Liver (tissue), 9 donors: Measurements from ENCODE around the gene ERV3-1. TPM values are rescaled to one million over a fixed set of nuclear protein-coding genes. Genes with fewer than 3 reads are reported as not detected.
"Not testable (repeated sequence)": the region's sequence is repeated elsewhere in the genome, so short reads cannot be mapped to it uniquely, and the experiment has no call there.

Experiments
- DNase-seq: peaks from one replicate; pipeline ENCODE4 v3.0.0-alpha.2; 2017; ENCODE audit warnings: low spot score
- H3K27ac ChIP-seq, 2 donors: one replicate each; pipeline ENCODE4 v1.7.0; 2013; ENCODE audit warnings: inconsistent platforms in 2 of 2, low read length in 2 of 2, control low read depth in 1 of 2, low read depth in 1 of 2, mild to moderate bottlenecking in 1 of 2
- H3K27me3 ChIP-seq, 4 donors: one replicate each; pipeline versions ENCODE4 v1.6.1 to v1.7.0; 2013; ENCODE audit warnings: low read length in 3 of 4, inconsistent platforms in 1 of 4, mild to moderate bottlenecking in 1 of 4, moderate library complexity in 1 of 4; ENCODE audit not compliant: control insufficient read depth in 4 of 4, insufficient read depth in 4 of 4
- H3K36me3 ChIP-seq, 4 donors: one replicate each; pipeline versions ENCODE4 v1.6.1 to v1.7.0; 2013; ENCODE audit warnings: low read length in 3 of 4, mild to moderate bottlenecking in 3 of 4, low read depth in 1 of 4, moderate library complexity in 1 of 4; ENCODE audit not compliant: control insufficient read depth in 4 of 4, insufficient read depth in 3 of 4
- H3K4me1 ChIP-seq, 4 donors: one replicate each; pipeline versions ENCODE4 v1.6.1 to v1.7.0; 2013; ENCODE audit warnings: low read length in 3 of 4, mild to moderate bottlenecking in 3 of 4, moderate library complexity in 1 of 4; ENCODE audit not compliant: control insufficient read depth in 4 of 4, insufficient read depth in 4 of 4
- H3K4me3 ChIP-seq, 3 donors: one replicate each; pipeline versions ENCODE4 v1.6.1 to v1.7.0; 2013; ENCODE audit warnings: low read length in 3 of 3, control low read depth in 1 of 3, low read depth in 1 of 3, mild to moderate bottlenecking in 1 of 3
- H3K9ac ChIP-seq, 2 donors: one replicate each; pipeline ENCODE4 v1.7.0; 2013; ENCODE audit warnings: low read length in 2 of 2, mild to moderate bottlenecking in 2 of 2, moderate library complexity in 2 of 2, control low read depth in 1 of 2, low read depth in 1 of 2
- H3K9me3 ChIP-seq, 4 donors: one replicate each; pipeline versions ENCODE4 v1.6.1 to v1.7.0; 2013; ENCODE audit warnings: low read length in 3 of 4; ENCODE audit not compliant: control insufficient read depth in 4 of 4
- EGR1 ChIP-seq, 2 donors: IDR thresholded peaks; 2 replicates each; pipeline ENCODE4 v1.6.1; 2016 to 2018; ENCODE audit warnings: antibody characterized with exemption in 2 of 2, low read depth in 2 of 2
- SP1 ChIP-seq: IDR thresholded peaks from 2 replicates; pipeline ENCODE4 v1.6.1; 2018; ENCODE audit warnings: antibody characterized with exemption, mild to moderate bottlenecking
- WGBS: extraction: QIAGEN DNeasy Blood & Tissue Kit; methylation state at CpG from one replicate; pipeline ENCODE4 v1.1.7; 2013; 5-methylcytosine and 5-hydroxymethylcytosine counted together
- polyA plus RNA-seq, 2 donors: library from polyadenylated mRNA; stranded (reverse) in 1 of 2; unstranded in 1 of 2; fragments of 200-250 nt in 1 of 2; fragments of >200 nt in 1 of 2; fragmentation: Nextera tagmentation in 1 of 2; extraction: Ambion mirVana in 1 of 2; gene quantifications; one replicate each; pipeline versions ENCODE4 v1.2.1 to v1.2.3, GENCODE V29; 2013 to 2015
- total RNA-seq, 2 donors: library from RNA; depleted of rRNA; stranded (reverse); fragments of >200 nt; gene quantifications; one replicate each; pipeline ENCODE4 v1.2.3, GENCODE V29; 2014
- donor health status: healthy.
- donor health status: healthy.
- donor health status: healthy.
- donor health status: healthy.
- donor health status: healthy.

ERV3-1 gene
- total and polyA plus RNA-seq, 4 donors: 1.7 to 6.5 (median 4.6) TPM

DNA sequence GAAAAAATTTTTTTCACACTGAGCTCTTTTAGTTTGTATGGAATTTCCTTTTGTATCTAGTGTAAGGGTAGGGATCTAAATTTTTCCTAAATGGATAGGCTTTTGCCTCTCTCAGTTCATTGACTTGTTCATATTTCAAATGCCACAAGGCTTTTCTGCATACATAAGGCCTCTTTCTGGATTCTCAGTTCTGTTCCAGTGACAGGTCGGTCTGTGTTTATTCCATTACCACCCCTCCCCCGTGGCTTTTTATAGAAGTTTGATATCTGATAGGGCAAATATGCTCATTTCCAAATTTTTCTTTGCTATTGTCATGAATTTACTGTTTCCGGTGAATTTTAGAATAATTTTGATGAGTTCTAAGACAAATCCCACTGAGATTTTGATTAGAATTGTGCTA, 45.2 kb upstream of the ERV3-1 start:
- not testable (repeated sequence) for H3K27ac ChIP-seq, H3K4me1 ChIP-seq, H3K9ac ChIP-seq, H3K9me3 ChIP-seq, DNase-seq, H3K4me3 ChIP-seq, H3K36me3 ChIP-seq, H3K27me3 ChIP-seq
- no CpG with 5 or more reads among the region's 3 CpGs for WGBS

DNA sequence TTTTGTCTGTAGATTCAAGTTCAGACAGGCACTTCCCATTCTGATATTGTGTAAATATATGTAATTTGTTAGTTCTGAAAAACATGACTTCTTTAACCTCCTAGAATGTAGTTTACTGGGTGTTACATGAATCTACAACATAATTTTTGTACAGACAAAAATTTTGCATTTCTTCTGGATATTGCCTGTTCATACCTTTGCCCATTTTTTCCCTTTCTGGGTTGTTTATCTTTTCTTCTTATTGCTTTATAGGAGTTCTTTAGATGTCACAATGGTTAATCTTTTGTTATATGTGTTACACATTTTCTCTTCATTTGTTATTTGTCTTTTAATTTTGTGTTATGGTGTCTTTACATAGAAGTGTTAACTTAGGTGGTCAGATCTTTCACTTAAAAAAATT, 44.7 kb upstream of the ERV3-1 start:
- not testable (repeated sequence) for H3K36me3 ChIP-seq, H3K27me3 ChIP-seq, H3K4me1 ChIP-seq, DNase-seq, H3K9me3 ChIP-seq, H3K4me3 ChIP-seq, H3K27ac ChIP-seq, H3K9ac ChIP-seq

DNA sequence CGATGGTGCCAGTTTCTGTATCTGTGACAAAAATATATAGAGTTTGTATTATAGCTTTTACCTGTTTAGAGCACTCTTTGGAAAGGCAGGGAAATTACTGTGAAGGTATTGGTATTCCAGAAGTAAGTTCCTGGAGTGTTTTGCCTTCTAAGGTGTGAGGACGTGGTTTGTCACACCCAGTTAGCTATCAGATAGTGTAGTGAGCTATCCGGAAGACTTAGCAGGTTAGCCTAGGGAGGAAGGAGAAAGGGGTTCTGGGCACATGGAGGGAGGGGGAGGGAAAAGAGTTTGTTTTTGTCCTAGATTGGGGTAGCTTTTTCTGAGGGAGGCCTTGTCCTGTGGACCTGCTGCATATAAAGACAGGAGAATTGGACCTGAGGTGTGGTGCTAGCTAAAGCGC, 39.8 kb upstream of the ERV3-1 start:
- 94% methylated on average over 4 of the region's 4 CpGs for WGBS
- DNase-seq, H3K36me3 ChIP-seq, H3K4me3 ChIP-seq, H3K4me1 ChIP-seq, H3K27me3 ChIP-seq, H3K9ac ChIP-seq, H3K27ac ChIP-seq, H3K9me3 ChIP-seq: not testable (repeated sequence)

DNA sequence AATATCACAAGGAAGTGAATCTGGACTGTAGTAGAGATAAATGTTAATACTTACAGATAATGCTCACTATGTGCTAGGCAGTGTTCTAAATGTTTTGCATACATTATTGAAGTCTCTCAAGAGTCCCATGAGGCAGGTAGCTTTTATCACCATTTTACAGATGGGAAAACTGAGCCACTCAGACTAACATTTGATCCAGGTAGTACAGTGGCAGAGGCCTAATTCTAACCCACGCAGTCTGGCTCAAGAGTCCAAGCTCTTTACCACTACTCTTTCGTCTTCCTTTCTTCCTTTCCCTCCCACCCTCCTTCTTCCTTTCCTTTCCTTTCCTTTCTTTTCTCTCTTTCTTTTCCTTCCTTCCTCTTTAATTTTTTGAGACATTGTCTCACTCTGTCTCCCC, 39.1 kb upstream of the ERV3-1 start:
- not testable (repeated sequence) for H3K36me3 ChIP-seq, H3K27ac ChIP-seq, H3K4me1 ChIP-seq, H3K9ac ChIP-seq, H3K4me3 ChIP-seq, H3K9me3 ChIP-seq, DNase-seq, H3K27me3 ChIP-seq
- WGBS: 96% methylated on average over 2 of the region's 2 CpGs

DNA sequence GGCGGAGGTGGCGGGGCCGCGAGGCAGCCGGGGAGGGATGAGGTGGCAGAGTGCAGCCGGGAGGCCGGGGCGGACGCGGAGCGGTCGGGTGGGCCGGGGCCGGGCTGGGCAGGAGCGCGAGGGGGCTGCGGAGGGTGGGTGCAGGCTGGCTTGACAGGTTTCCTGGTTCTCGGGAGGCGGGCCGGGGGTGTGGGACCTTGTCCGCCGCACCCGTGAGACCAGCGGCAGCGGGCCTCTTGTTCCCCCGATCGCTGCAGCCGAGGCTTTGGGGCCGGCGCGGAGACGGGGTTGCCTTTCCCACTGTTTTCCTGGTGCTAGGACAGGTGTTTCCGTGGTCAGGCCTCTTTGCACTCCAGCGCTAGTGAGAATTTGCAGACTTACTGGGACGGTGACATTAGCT, 32.3 kb upstream of the ERV3-1 start:
- H3K27ac ChIP-seq: peak overlapping the region in 1 of 2 donors; percentile 46
- 2% methylated on average over 31 of the region's 35 CpGs for WGBS
- peak overlapping the region in 1 of 2 donors; percentile 58 for H3K9ac ChIP-seq
- peak; percentile 62 for DNase-seq
- peak overlapping the region; percentile 41 to 88 (median 73) for H3K4me3 ChIP-seq
- not testable (repeated sequence) for H3K4me1 ChIP-seq, H3K36me3 ChIP-seq, H3K27me3 ChIP-seq, H3K9me3 ChIP-seq

DNA sequence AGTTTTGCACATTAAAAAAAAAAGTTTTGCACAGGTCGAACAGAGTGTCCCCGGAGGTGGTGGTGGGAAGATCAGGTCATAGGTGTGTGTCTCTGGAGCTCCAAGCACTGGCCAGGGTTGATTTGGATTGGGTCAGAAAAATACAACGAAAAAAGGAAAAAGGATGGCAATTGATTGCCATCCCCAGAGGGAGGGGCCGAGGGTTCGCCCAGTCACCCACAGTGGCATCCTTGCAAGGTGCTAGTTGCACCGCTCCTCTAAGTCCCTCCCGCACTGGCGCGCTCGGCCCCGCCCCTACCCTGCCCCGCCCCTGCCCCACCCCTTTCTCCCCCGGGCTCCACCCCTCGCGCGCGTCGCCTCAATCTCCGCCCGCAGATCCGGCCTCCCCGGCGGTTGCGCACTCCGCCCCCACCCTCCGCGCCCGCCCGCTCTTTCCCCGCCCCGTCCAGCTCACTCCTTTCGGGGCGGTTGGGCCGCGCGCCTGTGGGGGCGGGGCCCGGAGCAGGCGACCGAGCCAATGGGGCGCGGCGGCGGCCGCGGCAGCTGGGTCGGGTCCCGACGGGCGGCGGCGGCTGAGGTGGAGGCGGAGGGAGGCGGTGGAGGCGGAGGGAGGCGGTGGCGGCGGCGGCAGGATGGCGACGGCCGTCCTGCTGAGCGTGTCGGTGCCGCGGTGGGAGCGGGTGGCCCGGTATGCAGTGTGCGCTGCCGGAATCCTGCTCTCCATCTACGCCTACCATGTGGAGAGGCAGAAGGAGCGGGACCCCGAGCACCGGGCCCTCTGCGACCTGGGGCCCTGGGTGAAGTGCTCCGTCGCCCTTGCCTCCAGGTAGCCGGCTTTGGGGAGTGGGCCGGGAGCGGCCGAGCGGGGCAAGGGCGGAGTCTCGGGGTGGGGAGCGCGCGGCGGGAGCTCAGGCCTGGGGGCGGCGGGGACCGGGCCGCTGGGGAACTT, 31.5 kb upstream of the ERV3-1 start:
- TF ChIP-seq EGR1 (IDR thresholded peaks at IDR 0.05; ENCODE audit: low read depth in 2 of 2) (no peak), SP1 (peak; percentile 11)
- H3K9ac ChIP-seq: no peak overlapping the region
- peak; percentile 96 for DNase-seq
- no peaks in the 10 kb centered on the region for H3K36me3 ChIP-seq
- H3K27me3 ChIP-seq: no peaks in the 10 kb centered on the region
- H3K27ac ChIP-seq: peak overlapping the region in 1 of 2 donors; percentile 63
- WGBS: 2% methylated on average over 92 of the region's 92 CpGs
- peaks cover 0 to 3% (median 0%) of the 10 kb centered on the region in 4 donors for H3K4me1 ChIP-seq
- no peaks in the 10 kb centered on the region for H3K9me3 ChIP-seq
- H3K4me3 ChIP-seq: peak overlapping the region in 2 of 3 donors; percentile 68 to 88

DNA sequence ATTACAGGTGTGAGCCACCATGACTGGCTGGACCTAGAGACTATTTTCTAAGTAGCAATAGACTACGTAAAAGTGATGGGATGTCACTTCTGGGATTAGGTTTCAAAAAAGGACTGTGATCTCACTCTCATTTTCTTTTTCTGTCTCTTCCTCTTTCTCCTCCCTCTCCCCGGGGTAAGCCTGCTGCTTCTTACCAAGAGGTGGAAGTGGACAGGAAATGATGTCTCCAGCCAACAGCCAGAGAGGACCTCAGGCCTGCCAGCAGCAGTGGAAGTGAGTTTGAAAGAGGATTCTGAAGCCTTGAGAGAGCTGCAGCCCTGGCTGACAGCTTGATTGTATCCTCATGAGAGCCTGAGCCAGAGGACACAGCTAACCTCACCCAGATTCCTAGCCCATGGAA, 30.0 kb upstream of the ERV3-1 start:
- H3K27ac ChIP-seq: peak overlapping the region in 1 of 2 donors; percentile 42
- H3K4me3 ChIP-seq, H3K36me3 ChIP-seq, H3K9me3 ChIP-seq, H3K4me1 ChIP-seq, H3K9ac ChIP-seq, DNase-seq, H3K27me3 ChIP-seq: not testable (repeated sequence)
- 59% methylated on average over 2 of the region's 2 CpGs for WGBS

DNA sequence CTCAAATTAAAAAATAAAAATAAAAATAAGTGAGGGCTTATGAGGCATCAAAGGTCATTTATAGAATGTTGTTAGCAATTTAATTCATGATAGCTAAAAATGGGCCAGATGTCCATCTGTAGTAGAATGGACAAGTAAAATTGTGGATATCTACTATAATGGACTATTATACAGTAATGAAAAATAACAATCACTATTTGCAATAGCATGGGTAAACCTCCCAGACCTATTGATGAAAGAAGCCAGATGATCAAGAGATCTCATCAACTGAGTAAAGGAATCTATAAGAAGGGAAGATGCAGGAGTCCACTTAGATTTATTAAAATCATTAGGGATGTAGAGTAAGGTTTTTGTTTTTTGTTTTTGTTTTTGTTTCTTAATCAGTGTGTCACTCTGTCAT, 29.0 kb upstream of the ERV3-1 start:
- not testable (repeated sequence) for H3K4me3 ChIP-seq, H3K4me1 ChIP-seq, H3K27ac ChIP-seq, DNase-seq, H3K36me3 ChIP-seq, H3K9me3 ChIP-seq, H3K9ac ChIP-seq, H3K27me3 ChIP-seq
